HG02798 (cell line): ENCODE results near the gene MAPKAP1.
A peak's percentile ranks its signal among the peaks of the same experiment; 100 is the strongest.

Experiments
- ATAC-seq: cut with Tn5 transposase; IDR thresholded peaks from one replicate; pipeline ENCODE4 v1.9.1; 2021; ENCODE audit warnings: mild to moderate bottlenecking; ENCODE audit not compliant: unreplicated experiment, poor library complexity

Gene MAPKAP1

GRCh38 chr9:125648294-125648693 lies 58.7 kb downstream of the MAPKAP1 start:
- no peak for ATAC-seq

- ATAC-seq = peak; percentile 27
Observed at GRCh38 chr9:125646621-125647100, 60.3 kb downstream of the MAPKAP1 start.

GRCh38 chr9:125646217-125646616 lies 60.8 kb downstream of the MAPKAP1 start:
- no peak for ATAC-seq

GRCh38 chr9:125644819-125645507 lies 62.0 kb downstream of the MAPKAP1 start:
- ATAC-seq = no peak

- ATAC-seq = no peak
Observed at GRCh38 chr9:125642311-125642710, 64.7 kb downstream of the MAPKAP1 start.

GRCh38 chr9:125639057-125639456 lies 68.0 kb downstream of the MAPKAP1 start:
- no peak for ATAC-seq

GRCh38 chr9:125638239-125639045 lies 68.6 kb downstream of the MAPKAP1 start:
- no peak for ATAC-seq

- ATAC-seq = no peak
Observed at GRCh38 chr9:125637241-125637640, 69.8 kb downstream of the MAPKAP1 start.

- ATAC-seq = no peak
Observed at GRCh38 chr9:125635888-125636287, 71.1 kb downstream of the MAPKAP1 start.

GRCh38 chr9:125634040-125634717 lies 72.8 kb downstream of the MAPKAP1 start:
- no peak for ATAC-seq

- no peak for ATAC-seq
Observed at GRCh38 chr9:125633116-125633745, 73.8 kb downstream of the MAPKAP1 start.

GRCh38 chr9:125632321-125633115 lies 74.5 kb downstream of the MAPKAP1 start:
- peak; percentile 69 for ATAC-seq

- peak; percentile 25 for ATAC-seq
Observed at GRCh38 chr9:125631391-125632085, 75.5 kb downstream of the MAPKAP1 start.

- ATAC-seq = no peak
Observed at GRCh38 chr9:125630436-125630835, 76.6 kb downstream of the MAPKAP1 start.

- no peak for ATAC-seq
Observed at GRCh38 chr9:125629446-125629845, 77.6 kb downstream of the MAPKAP1 start.

- no peak for ATAC-seq
Observed at GRCh38 chr9:125626187-125626586, 80.8 kb downstream of the MAPKAP1 start.

- ATAC-seq = no peak
Observed at GRCh38 chr9:125621170-125621569, 85.8 kb downstream of the MAPKAP1 start.

GRCh38 chr9:125620216-125620615 lies 86.8 kb downstream of the MAPKAP1 start:
- no peak for ATAC-seq

GRCh38 chr9:125617087-125617486 lies 89.9 kb downstream of the MAPKAP1 start:
- ATAC-seq = no peak
